SKM-1 treated with dmso at 0.1 percent for 144 hours (cell line): ENCODE measurements around the gene NFIB.

Experiments used
- DNase-seq: peaks from one replicate; lab custom pipeline; 2025; ENCODE audit not compliant: unreplicated experiment; lab: John Stamatoyannopoulos, UW

Gene NFIB

GRCh38 chr9:14192556-14192955 is 121.4 kb downstream of the NFIB start:
- no peak for DNase-seq

GRCh38 chr9:14191512-14191911 is 122.4 kb downstream of the NFIB start:
- DNase-seq: no peak

- no peak for DNase-seq
Observed at GRCh38 chr9:14190240-14190639, 123.7 kb downstream of the NFIB start.

- no peak for DNase-seq
Observed at GRCh38 chr9:14189578-14189977, 124.4 kb downstream of the NFIB start.

- no peak for DNase-seq
Observed at GRCh38 chr9:14189146-14189545, 124.8 kb downstream of the NFIB start.

GRCh38 chr9:14188538-14188937 is 125.4 kb downstream of the NFIB start:
- DNase-seq: no peak

GRCh38 chr9:14188011-14188410 is 125.9 kb downstream of the NFIB start:
- no peak for DNase-seq

- DNase-seq: no peak
Observed at GRCh38 chr9:14186096-14186495, 127.8 kb downstream of the NFIB start.

- no peak for DNase-seq
Observed at GRCh38 chr9:14185016-14185415, 128.9 kb downstream of the NFIB start.

- DNase-seq: no peak
Observed at GRCh38 chr9:14183001-14183400, 130.9 kb downstream of the NFIB start.

- DNase-seq: no peak
Observed at GRCh38 chr9:14180960-14181537, 132.9 kb downstream of the NFIB start.

GRCh38 chr9:14180093-14180959 is 133.6 kb downstream of the NFIB start:
- no peak for DNase-seq

GRCh38 chr9:14179449-14179848 is 134.5 kb downstream of the NFIB start:
- no peak for DNase-seq

- DNase-seq: no peak
Observed at GRCh38 chr9:14175778-14176177, 138.2 kb downstream of the NFIB start.

GRCh38 chr9:14173713-14174112 is 140.2 kb downstream of the NFIB start:
- DNase-seq: no peak

GRCh38 chr9:14170973-14171596 is 142.9 kb downstream of the NFIB start:
- DNase-seq: no peak

GRCh38 chr9:14170392-14170931 is 143.5 kb downstream of the NFIB start:
- no peak for DNase-seq

- DNase-seq: no peak
Observed at GRCh38 chr9:14168381-14168780, 145.6 kb downstream of the NFIB start.

- no peak for DNase-seq
Observed at GRCh38 chr9:14165376-14166035, 148.4 kb downstream of the NFIB start.

GRCh38 chr9:14164908-14165307 is 149.0 kb downstream of the NFIB start:
- no peak for DNase-seq

- DNase-seq: no peak
Observed at GRCh38 chr9:14159440-14160216, 154.3 kb downstream of the NFIB start.
